Caco-2 (cell line): ENCODE measurements around the gene ELL3. TPM values are rescaled to one million over a fixed set of nuclear protein-coding genes. Genes with fewer than 3 reads are reported as not detected.
"Not testable (repeated sequence)": the region's sequence is repeated elsewhere in the genome, so short reads cannot be mapped to it uniquely, and the experiment has no call there.

Experiments
- BruUV-seq: library from RNA; stranded (reverse); fragments of 400-500 nt; replicated peaks from 2 replicates; lab custom pipeline; 2021; lab: Mats Ljungman, UMichigan
- CTCF ChIA-PET: fragments of 300-600 bp; sonication (Branson Sonifier 250); formaldehyde crosslinking; loops from one replicate; lab custom pipeline; 2022; ENCODE audit warnings: antibody characterized with exemption; lab: Charles Lee
- POLR2A ChIA-PET: fragments of 300-600 bp; sonication (Branson Sonifier 250); formaldehyde crosslinking; loops from one replicate; lab custom pipeline; 2022; ENCODE audit warnings: antibody characterized with exemption; lab: Charles Lee
- DNase-seq, 2 experiments: peaks; one replicate each; pipeline versions ENCODE4 v3.0.0 to v3.0.0-alpha.2; 2020 to 2022
- H3K27me3 ChIP-seq: replicated peaks from 2 replicates; pipeline ENCODE4 v1.6.0; 2011; ENCODE audit warnings: low read length; ENCODE audit not compliant: control insufficient read depth, insufficient read depth
- H3K36me3 ChIP-seq: 2 replicates; pipeline ENCODE4 v1.5.1; 2011; ENCODE audit warnings: low read length; ENCODE audit not compliant: control insufficient read depth, insufficient read depth
- H3K4me1 ChIP-seq: fragments of 250-450 bp; sonication (Bioruptor Pico); 2 replicates; pipeline ENCODE4 v1.5.1; 2020; ENCODE audit warnings: mild to moderate bottlenecking
- H3K4me3 ChIP-seq: 2 replicates; pipeline ENCODE4 v1.5.1; 2011; ENCODE audit warnings: low read depth, mild to moderate bottlenecking, control low read depth, low read length
- H3K9me3 ChIP-seq: fragments of 250-450 bp; sonication (Bioruptor Pico); 2 replicates; pipeline ENCODE4 v1.5.1; 2020; ENCODE audit warnings: mild to moderate bottlenecking, moderate library complexity
- H3K27ac Mint-ChIP-seq: one replicate; pipeline ENCODE4 v1.8.0; 2022; ENCODE audit warnings: mixed read lengths; ENCODE audit not compliant: unreplicated experiment
- H3K27me3 Mint-ChIP-seq: one replicate; pipeline ENCODE4 v1.8.0; 2022; ENCODE audit warnings: mixed read lengths; ENCODE audit not compliant: insufficient read depth, unreplicated experiment
- H3K36me3 Mint-ChIP-seq: one replicate; pipeline ENCODE4 v1.8.0; 2022; ENCODE audit warnings: mild to moderate bottlenecking, mixed read lengths; ENCODE audit not compliant: insufficient read depth, unreplicated experiment
- H3K4me1 Mint-ChIP-seq: one replicate; pipeline ENCODE4 v1.8.0; 2022; ENCODE audit warnings: low read depth, mixed read lengths; ENCODE audit not compliant: unreplicated experiment
- H3K4me3 Mint-ChIP-seq: one replicate; pipeline ENCODE4 v1.8.0; 2022; ENCODE audit warnings: mild to moderate bottlenecking, moderate library complexity, mixed read lengths; ENCODE audit not compliant: unreplicated experiment
- H3K9me3 Mint-ChIP-seq: one replicate; pipeline ENCODE4 v1.8.0; 2022; ENCODE audit warnings: mixed read lengths; ENCODE audit not compliant: unreplicated experiment
- intact Hi-C: fragments of 100-400 bp; cut with micrococcal nuclease; formaldehyde crosslinking; loops from one replicate; pipeline ENCODE4 v1.10.0; 2022; ENCODE audit not compliant: unreplicated experiment
- total RNA-seq: library from RNA; stranded (reverse); gene quantifications from 2 replicates; pipeline ENCODE4 v1.2.3, GENCODE V29; 2022
- TF ChIP-seq, protein P1 (sequence below), 2 experiments: fragments of 200-600 bp in 1 of 2; IDR thresholded peaks; 1 replicate in 1 of 2; 2 replicates in 1 of 2; pipeline versions ENCODE4 v1.5.1 to v1.8.0; 2011 to 2022; ENCODE audit warnings: antibody characterized with exemption in 1 of 2, control low read depth in 1 of 2, inconsistent platforms in 1 of 2, low read depth in 1 of 2, low read length in 1 of 2, mild to moderate bottlenecking in 1 of 2, moderate library complexity in 1 of 2; ENCODE audit not compliant: insufficient read depth in 1 of 2, severe bottlenecking in 1 of 2, unreplicated experiment in 1 of 2

The ELL3 gene
- total RNA-seq, 1 experiment from 2014 or later, result 0.18 TPM

- H3K9me3 Mint-ChIP-seq, result no peaks in the 10 kb centered on the region
- intact Hi-C loops, result no loop called here
- DNase-seq, result no peak
- BruUV-seq, result no TSS peak
- H3K4me3 Mint-ChIP-seq, result no peak overlapping the region
- POLR2A ChIA-PET, result no interaction called here
- H3K36me3 Mint-ChIP-seq, result peaks cover 63% of the 10 kb centered on the region
- TF ChIP-seq, protein P1, sequence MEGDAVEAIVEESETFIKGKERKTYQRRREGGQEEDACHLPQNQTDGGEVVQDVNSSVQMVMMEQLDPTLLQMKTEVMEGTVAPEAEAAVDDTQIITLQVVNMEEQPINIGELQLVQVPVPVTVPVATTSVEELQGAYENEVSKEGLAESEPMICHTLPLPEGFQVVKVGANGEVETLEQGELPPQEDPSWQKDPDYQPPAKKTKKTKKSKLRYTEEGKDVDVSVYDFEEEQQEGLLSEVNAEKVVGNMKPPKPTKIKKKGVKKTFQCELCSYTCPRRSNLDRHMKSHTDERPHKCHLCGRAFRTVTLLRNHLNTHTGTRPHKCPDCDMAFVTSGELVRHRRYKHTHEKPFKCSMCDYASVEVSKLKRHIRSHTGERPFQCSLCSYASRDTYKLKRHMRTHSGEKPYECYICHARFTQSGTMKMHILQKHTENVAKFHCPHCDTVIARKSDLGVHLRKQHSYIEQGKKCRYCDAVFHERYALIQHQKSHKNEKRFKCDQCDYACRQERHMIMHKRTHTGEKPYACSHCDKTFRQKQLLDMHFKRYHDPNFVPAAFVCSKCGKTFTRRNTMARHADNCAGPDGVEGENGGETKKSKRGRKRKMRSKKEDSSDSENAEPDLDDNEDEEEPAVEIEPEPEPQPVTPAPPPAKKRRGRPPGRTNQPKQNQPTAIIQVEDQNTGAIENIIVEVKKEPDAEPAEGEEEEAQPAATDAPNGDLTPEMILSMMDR (IDR thresholded peaks at IDR 0.05; ENCODE audit: insufficient read depth in 1 of 2, low read depth in 1 of 2, low read length in 1 of 2, severe bottlenecking in 1 of 2, unreplicated experiment in 1 of 2), result no peak
- no peaks in the 10 kb centered on the region for H3K27me3 Mint-ChIP-seq
- Histone ChIP-seq H3K27me3 (no peaks in the 10 kb centered on the region), H3K4me1 (no peaks in the 10 kb centered on the region), H3K9me3 (no peaks in the 10 kb centered on the region), H3K4me3 (no peak overlapping the region), H3K36me3 (no peaks in the 10 kb centered on the region)
- no peak overlapping the region for H3K27ac Mint-ChIP-seq
- H3K4me1 Mint-ChIP-seq, result no peaks in the 10 kb centered on the region
- CTCF ChIA-PET, result no interaction called here
These were observed 32.4 kb upstream of the ELL3 start for GRCh38 chr15:43808960-43809678.

- TF ChIP-seq, protein P1 (IDR thresholded peaks at IDR 0.05; ENCODE audit: insufficient read depth in 1 of 2, low read depth in 1 of 2, low read length in 1 of 2, severe bottlenecking in 1 of 2, unreplicated experiment in 1 of 2), result no peak
- H3K4me1 Mint-ChIP-seq, result no peaks in the 10 kb centered on the region
- no peaks in the 10 kb centered on the region for H3K36me3 ChIP-seq
- no peaks in the 10 kb centered on the region for H3K9me3 ChIP-seq
- no peak overlapping the region for H3K4me3 ChIP-seq
- intact Hi-C loops, result no loop called here
- POLR2A ChIA-PET, result no interaction called here
- H3K9me3 Mint-ChIP-seq, result no peaks in the 10 kb centered on the region
- no peak for DNase-seq
- H3K4me1 ChIP-seq, result no peaks in the 10 kb centered on the region
- H3K27me3 ChIP-seq, result no peaks in the 10 kb centered on the region
- no peak overlapping the region for H3K4me3 Mint-ChIP-seq
- H3K27me3 Mint-ChIP-seq, result no peaks in the 10 kb centered on the region
- CTCF ChIA-PET, result no interaction called here
- no peak overlapping the region for H3K27ac Mint-ChIP-seq
- BruUV-seq, result no TSS peak
- H3K36me3 Mint-ChIP-seq, result peaks cover 65% of the 10 kb centered on the region
These were observed 31.7 kb upstream of the ELL3 start for GRCh38 chr15:43808435-43808950.

GRCh38 chr15:43802676-43803075 is 25.9 kb upstream of the ELL3 start:
- H3K27ac Mint-ChIP-seq, H3K4me3 ChIP-seq, H3K9me3 ChIP-seq, H3K9me3 Mint-ChIP-seq, POLR2A ChIA-PET, DNase-seq, H3K27me3 ChIP-seq, H3K27me3 Mint-ChIP-seq, CTCF ChIA-PET, H3K36me3 ChIP-seq, H3K4me3 Mint-ChIP-seq, intact Hi-C loops, BruUV-seq: not testable (repeated sequence)
- peaks cover 13% of the 10 kb centered on the region for H3K4me1 ChIP-seq
- peaks cover 74% of the 10 kb centered on the region for H3K36me3 Mint-ChIP-seq
- H3K4me1 Mint-ChIP-seq, result peaks cover 23% of the 10 kb centered on the region
